Gastrocnemius medialis (tissue), 4 donors: Measurements from ENCODE around the gene MAU2. TPM values are rescaled to one million over a fixed set of nuclear protein-coding genes. Genes with fewer than 3 reads are reported as not detected.
A peak's percentile ranks its signal among the peaks of the same experiment; 100 is the strongest.

Experiments used
- ATAC-seq, 2 donors: fragments of 150-250 bp; one replicate each; pipeline ENCODE4 v1.9.1; 2016
- DNase-seq, 2 donors: peaks; one replicate each; pipeline ENCODE4 v3.0.0-alpha.2; 2019
- H3K27ac ChIP-seq, 4 donors: fragments of 200-600 bp; sonication (generic); 1 replicate in 1 of 4; 2 replicates in 3 of 4; pipeline ENCODE4 v1.5.1; 2016 to 2018; ENCODE audit warnings: mild to moderate bottlenecking in 2 of 4, moderate library complexity in 1 of 4
- H3K27me3 ChIP-seq, 3 donors: fragments of 200-600 bp; sonication (generic) in 2 of 3; 1 replicate in 1 of 3; 2 replicates in 2 of 3; pipeline versions ENCODE4 v1.5.1 to v1.6.0; 2016 to 2019; ENCODE audit warnings: mild to moderate bottlenecking in 1 of 3, moderate library complexity in 1 of 3
- H3K36me3 ChIP-seq, 2 donors: fragments of 200-600 bp; sonication (generic) in 1 of 2; one replicate each; pipeline ENCODE4 v1.5.1; 2017 to 2018
- H3K4me1 ChIP-seq, 2 donors: fragments of 200-600 bp; sonication (generic) in 1 of 2; one replicate each; pipeline ENCODE4 v1.5.1; 2016 to 2017; ENCODE audit warnings: mild to moderate bottlenecking in 2 of 2
- H3K4me3 ChIP-seq, 4 donors: fragments of 200-600 bp; sonication (generic) in 3 of 4; 1 replicate in 1 of 4; 2 replicates in 3 of 4; pipeline ENCODE4 v1.5.1; 2016 to 2019; ENCODE audit warnings: mild to moderate bottlenecking in 2 of 4
- H3K9me3 ChIP-seq, 3 donors: fragments of 200-600 bp; sonication (generic) in 2 of 3; 1 replicate in 1 of 3; 2 replicates in 2 of 3; pipeline ENCODE4 v1.5.1; 2016 to 2019
- CTCF ChIP-seq, 5 experiments: fragments of 450-650 bp in 3 of 5; fragments of 200-600 bp in 2 of 5; sonication (generic) in 2 of 5; IDR thresholded peaks in 4 of 5; conservative IDR thresholded peaks in 1 of 5; 1 replicate in 4 of 5; 2 replicates in 1 of 5; pipeline ENCODE4 v1.5.1; 2016 to 2019; ENCODE audit warnings: antibody characterized with exemption in 5 of 5, mild to moderate bottlenecking in 3 of 5, moderate library complexity in 3 of 5
- POLR2A ChIP-seq, 2 donors: fragments of 450-650 bp; IDR thresholded peaks; one replicate each; pipeline ENCODE4 v1.6.1; 2017; ENCODE audit warnings: antibody characterized with exemption in 2 of 2, mild to moderate bottlenecking in 2 of 2, moderate library complexity in 2 of 2
- in situ Hi-C, 4 donors: fragments of 200-750 bp; cut with MboI; loops; one replicate each; pipeline versions ENCODE4 v1.15.0 to v1.8.0; 2017; ENCODE audit warnings: low sequenced_read_pairs in 4 of 4
- intact Hi-C: fragments of 100-400 bp; cut with DNase I; formaldehyde crosslinking; loops from one replicate; pipeline ENCODE4 v1.15.1; 2023; ENCODE audit warnings: low total_unique reads
- total RNA-seq, 4 donors: library from RNA; depleted of rRNA; stranded (reverse); fragments of >200 nt; gene quantifications; one replicate each; pipeline versions ENCODE4 v1.1.0 to v1.2.3, GENCODE V29; 2016

MAU2 gene
- total RNA-seq, 4 donors from 2014 or later: 31.3 to 48.5 (median 41.7) TPM

DNA sequence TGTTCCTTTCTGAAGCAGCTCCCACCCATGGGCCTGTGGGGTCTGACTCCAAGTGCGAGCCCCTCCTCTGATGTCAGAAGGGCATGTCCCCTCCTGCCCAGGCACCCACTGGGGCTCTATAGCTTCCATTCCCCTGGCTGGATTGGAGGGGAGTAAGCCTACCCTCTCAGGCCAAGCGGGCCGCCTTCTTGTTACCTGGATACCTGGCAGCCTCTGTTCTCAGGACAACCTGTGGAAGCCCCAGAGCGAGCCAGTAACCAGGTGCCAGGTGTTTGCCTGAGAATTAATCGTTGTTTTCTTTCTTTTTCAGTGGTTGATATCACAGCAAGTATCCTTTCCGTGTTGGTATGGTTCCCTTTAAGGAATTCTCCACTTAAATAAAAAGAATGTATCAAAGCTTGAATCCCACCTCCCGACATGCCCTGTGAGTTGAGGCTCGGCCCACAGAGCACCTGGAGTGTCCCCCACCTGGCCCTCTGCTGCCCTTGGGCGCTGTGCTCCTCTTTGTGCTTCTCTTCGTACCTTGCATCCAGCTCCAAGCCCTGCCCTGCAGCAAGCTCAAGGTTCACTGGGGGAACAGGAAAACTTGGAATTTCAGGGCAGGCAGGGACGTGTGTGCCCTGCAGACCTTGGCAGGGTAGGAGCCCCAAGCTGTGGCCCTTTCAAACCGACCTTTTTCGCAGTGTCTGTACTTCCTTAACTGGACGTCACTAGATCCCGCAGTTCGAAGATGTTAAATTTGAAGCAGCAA, 15.0 kb downstream of the MAU2 start:
- intact Hi-C loops: no loop called here
- in situ Hi-C loops: no loop called here

DNA sequence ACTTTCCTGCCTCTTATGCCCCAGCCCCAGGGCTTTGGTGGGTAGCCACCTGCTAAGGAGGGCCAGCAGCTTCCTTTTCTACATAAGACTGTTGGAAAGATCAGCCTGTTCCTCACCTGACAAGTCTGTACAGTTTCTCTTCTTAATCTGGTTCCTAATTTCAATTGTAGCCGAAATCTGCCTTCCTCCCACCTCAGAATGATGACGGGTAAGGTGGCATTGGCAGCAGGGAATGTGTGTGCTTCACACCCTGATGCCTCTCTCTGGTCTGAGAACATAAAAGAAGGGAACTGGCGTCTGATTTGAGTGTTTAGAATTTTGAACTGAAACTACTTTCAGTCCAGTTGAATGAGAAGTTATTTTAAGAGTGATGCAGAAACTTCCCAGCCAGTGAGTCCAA, 16.0 kb downstream of the MAU2 start:
- in situ Hi-C loops (no loop called here), intact Hi-C loops (no loop called here)
- Histone ChIP-seq H3K9me3 (no peaks in the 10 kb centered on the region), H3K4me3 (no peak overlapping the region), H3K27ac (no peak overlapping the region), H3K27me3 (no peaks in the 10 kb centered on the region), H3K4me1 (no peaks in the 10 kb centered on the region), H3K36me3 (peaks cover 0 to 66% of the 10 kb centered on the region in 2 donors)
- TF ChIP-seq CTCF (IDR thresholded peaks at IDR 0.05 in 4 of 5, conservative IDR thresholded peaks at IDR 0.05 in 1 of 5) (no peak), POLR2A (IDR thresholded peaks at IDR 0.05) (no peak)
- no peak for ATAC-seq
- no peak for DNase-seq

More for the DNA sequence above, 15.0 kb downstream of the MAU2 start:
- Histone ChIP-seq H3K27ac (peak overlapping the region in 1 of 4 donors; percentile 54), H3K9me3 (no peaks in the 10 kb centered on the region), H3K4me1 (no peaks in the 10 kb centered on the region), H3K36me3 (peaks cover 0 to 56% of the 10 kb centered on the region in 2 donors), H3K4me3 (no peak overlapping the region), H3K27me3 (no peaks in the 10 kb centered on the region)
- ATAC-seq (no peak), DNase-seq (no peak)
- TF ChIP-seq POLR2A (IDR thresholded peaks at IDR 0.05) (no peak), CTCF (IDR thresholded peaks at IDR 0.05 in 4 of 5, conservative IDR thresholded peaks at IDR 0.05 in 1 of 5) (no peak)

- Histone ChIP-seq H3K27me3 (no peaks in the 10 kb centered on the region), H3K4me3 (no peak overlapping the region), H3K4me1 (no peaks in the 10 kb centered on the region), H3K9me3 (no peaks in the 10 kb centered on the region), H3K36me3 (peaks cover 0 to 71% of the 10 kb centered on the region in 2 donors), H3K27ac (no peak overlapping the region)
- in situ Hi-C loops: no loop called here
- no peak for TF ChIP-seq POLR2A (IDR thresholded peaks at IDR 0.05)
- TF ChIP-seq CTCF (IDR thresholded peaks at IDR 0.05 in 4 of 5, conservative IDR thresholded peaks at IDR 0.05 in 1 of 5): no peak
- ATAC-seq (no peak), DNase-seq (no peak)
- intact Hi-C loops: no loop called here
Measured at GRCh38 chr19:19337120-19337519, 16.5 kb downstream of the MAU2 start.

DNA sequence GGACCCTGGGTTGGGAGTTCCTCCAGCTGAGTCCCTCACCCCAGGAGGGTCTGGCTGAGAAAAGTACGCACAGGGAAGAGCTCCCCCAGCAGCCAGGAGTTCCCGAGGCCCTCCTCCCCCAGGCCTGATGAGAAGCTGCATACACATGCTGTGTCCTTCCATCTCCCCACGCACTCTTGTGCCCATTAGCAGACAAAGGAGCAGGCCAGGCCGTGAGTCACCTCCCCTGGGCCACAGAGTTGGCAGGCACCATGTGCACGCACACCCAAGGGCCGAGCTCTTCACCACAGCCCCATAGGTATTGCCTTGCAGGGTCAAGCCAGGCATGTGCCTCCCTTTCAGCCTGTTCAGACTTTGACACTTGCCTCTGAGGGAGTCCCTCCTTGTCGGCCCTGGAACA, 17.5 kb downstream of the MAU2 start:
- in situ Hi-C loops (no loop called here), intact Hi-C loops (no loop called here)
- H3K36me3 ChIP-seq: peaks cover 0 to 76% of the 10 kb centered on the region in 2 donors
- TF ChIP-seq CTCF (IDR thresholded peaks at IDR 0.05 in 4 of 5, conservative IDR thresholded peaks at IDR 0.05 in 1 of 5): no peak
- no peak for TF ChIP-seq POLR2A (IDR thresholded peaks at IDR 0.05)
- DNase-seq: peak in 1 of 2 donors; percentile 41
- no peak overlapping the region for H3K27ac ChIP-seq
- no peaks in the 10 kb centered on the region for H3K27me3 ChIP-seq
- no peak overlapping the region for H3K4me3 ChIP-seq
- peak in 1 of 2 donors; percentile 12 for ATAC-seq
- no peaks in the 10 kb centered on the region for H3K9me3 ChIP-seq
- no peaks in the 10 kb centered on the region for H3K4me1 ChIP-seq
